Measurements from ENCODE around the gene SSH3. TPM values are rescaled to one million over a fixed set of nuclear protein-coding genes. Genes with fewer than 3 reads are reported as not detected.

SSH3 gene
- total RNA-seq, 1 donor = 25.0 TPM

GRCh38 chr11:67306769-67307544 is 3.6 kb downstream of the SSH3 start:
- Histone ChIP-seq H3K36me3 (ENCODE audit: insufficient read depth, low read length) (peaks cover 11% of the 10 kb centered on the region), H4K20me1 (ENCODE audit: insufficient read depth, low read length) (peaks cover under 1% of the 10 kb centered on the region), H3K27me3 (ENCODE audit: insufficient read depth, low read length) (no peaks in the 10 kb centered on the region), H3K4me2 (ENCODE audit: insufficient read depth, low read length) (no peak overlapping the region), H3K9me3 (ENCODE audit: low read depth, low read length) (no peaks in the 10 kb centered on the region), H2AFZ (ENCODE audit: low read length) (no peak overlapping the region), H3K4me3 (ENCODE audit: insufficient read depth, low read length) (no peak overlapping the region), H3K4me1 (ENCODE audit: insufficient read depth, low read length) (peaks cover 16% of the 10 kb centered on the region), H3K79me2 (ENCODE audit: insufficient read depth, low read length) (no peaks in the 10 kb centered on the region), H3K27ac (ENCODE audit: low read depth, low read length) (no peak overlapping the region)
- TF ChIP-seq CTCF (IDR thresholded peaks at IDR 0.05; ENCODE audit: extremely low read depth, low read depth, low read length) = no peak
- peak; percentile 36 for DNase-seq (ENCODE audit: insufficient read length, low spot score, missing footprints)

GRCh38 chr11:67307545-67308001 is 4.2 kb downstream of the SSH3 start:
- no peaks in the 10 kb centered on the region for H3K79me2 ChIP-seq (ENCODE audit: insufficient read depth, low read length)
- no peaks in the 10 kb centered on the region for H3K27me3 ChIP-seq (ENCODE audit: insufficient read depth, low read length)
- no peak for TF ChIP-seq CTCF (IDR thresholded peaks at IDR 0.05; ENCODE audit: extremely low read depth, low read depth, low read length)

GRCh38 chr11:67308031-67308866 is 4.9 kb downstream of the SSH3 start:
- TF ChIP-seq CTCF (IDR thresholded peaks at IDR 0.05; ENCODE audit: extremely low read depth, low read depth, low read length) = no peak
- H3K36me3 ChIP-seq (ENCODE audit: insufficient read depth, low read length) = peaks cover 11% of the 10 kb centered on the region

More at GRCh38 chr11:67307545-67308001, 4.2 kb downstream of the SSH3 start:
- Histone ChIP-seq H4K20me1 (ENCODE audit: insufficient read depth, low read length) (no peaks in the 10 kb centered on the region), H3K36me3 (ENCODE audit: insufficient read depth, low read length) (peaks cover 11% of the 10 kb centered on the region), H3K27ac (ENCODE audit: low read depth, low read length) (no peak overlapping the region), H2AFZ (ENCODE audit: low read length) (no peak overlapping the region), H3K4me3 (ENCODE audit: insufficient read depth, low read length) (no peak overlapping the region), H3K4me1 (ENCODE audit: insufficient read depth, low read length) (peaks cover 13% of the 10 kb centered on the region), H3K9me3 (ENCODE audit: low read depth, low read length) (no peaks in the 10 kb centered on the region), H3K4me2 (ENCODE audit: insufficient read depth, low read length) (no peak overlapping the region)
- peak; percentile 68 for DNase-seq (ENCODE audit: insufficient read length, low spot score, missing footprints)

GRCh38 chr11:67309166-67309565 is 5.8 kb downstream of the SSH3 start:
- H3K4me3 ChIP-seq (ENCODE audit: insufficient read depth, low read length) = no peak overlapping the region
- H3K4me1 ChIP-seq (ENCODE audit: insufficient read depth, low read length) = peaks cover 6% of the 10 kb centered on the region
- TF ChIP-seq CTCF (IDR thresholded peaks at IDR 0.05; ENCODE audit: extremely low read depth, low read depth, low read length) = no peak
- no peaks in the 10 kb centered on the region for H4K20me1 ChIP-seq (ENCODE audit: insufficient read depth, low read length)
- no peak overlapping the region for H3K4me2 ChIP-seq (ENCODE audit: insufficient read depth, low read length)
- H3K27ac ChIP-seq (ENCODE audit: low read depth, low read length) = no peak overlapping the region
- no peaks in the 10 kb centered on the region for H3K9me3 ChIP-seq (ENCODE audit: low read depth, low read length)
- H2AFZ ChIP-seq (ENCODE audit: low read length) = no peak overlapping the region
- peak; percentile 58 for DNase-seq (ENCODE audit: insufficient read length, low spot score, missing footprints)
- H3K27me3 ChIP-seq (ENCODE audit: insufficient read depth, low read length) = no peaks in the 10 kb centered on the region
- H3K79me2 ChIP-seq (ENCODE audit: insufficient read depth, low read length) = no peaks in the 10 kb centered on the region
- H3K36me3 ChIP-seq (ENCODE audit: insufficient read depth, low read length) = peaks cover 11% of the 10 kb centered on the region

More at GRCh38 chr11:67308031-67308866, 4.9 kb downstream of the SSH3 start:
- H4K20me1 ChIP-seq (ENCODE audit: insufficient read depth, low read length) = no peaks in the 10 kb centered on the region
- H3K4me2 ChIP-seq (ENCODE audit: insufficient read depth, low read length) = no peak overlapping the region
- H3K27ac ChIP-seq (ENCODE audit: low read depth, low read length) = no peak overlapping the region
- H3K4me3 ChIP-seq (ENCODE audit: insufficient read depth, low read length) = no peak overlapping the region
- no peaks in the 10 kb centered on the region for H3K79me2 ChIP-seq (ENCODE audit: insufficient read depth, low read length)
- H3K27me3 ChIP-seq (ENCODE audit: insufficient read depth, low read length) = no peaks in the 10 kb centered on the region
- no peak overlapping the region for H2AFZ ChIP-seq (ENCODE audit: low read length)
- no peaks in the 10 kb centered on the region for H3K9me3 ChIP-seq (ENCODE audit: low read depth, low read length)
- peaks cover 8% of the 10 kb centered on the region for H3K4me1 ChIP-seq (ENCODE audit: insufficient read depth, low read length)
- peak; percentile 54 for DNase-seq (ENCODE audit: insufficient read length, low spot score, missing footprints)
